Measurements from ENCODE around the gene NAT14. TPM values are rescaled to one million over a fixed set of nuclear protein-coding genes. Genes with fewer than 3 reads are reported as not detected.

NAT14 gene
- total RNA-seq, 1 donor from 2014 or later = 4.6 TPM

GRCh38 chr19:55467236-55468053 lies 17.5 kb upstream of the NAT14 start:
- ATAC-seq (peak; percentile 97), DNase-seq (ENCODE audit: low spot score) (peak; percentile 83)

- no peak for DNase-seq (ENCODE audit: low spot score)
- no peak for ATAC-seq
Measured at GRCh38 chr19:55468054-55468393, 17.0 kb upstream of the NAT14 start.

GRCh38 chr19:55471266-55471665 lies 13.7 kb upstream of the NAT14 start:
- ATAC-seq (no peak), DNase-seq (ENCODE audit: low spot score) (no peak)

GRCh38 chr19:55472463-55472862 lies 12.5 kb upstream of the NAT14 start:
- DNase-seq (ENCODE audit: low spot score) (no peak), ATAC-seq (no peak)

GRCh38 chr19:55473225-55474012 lies 11.6 kb upstream of the NAT14 start:
- DNase-seq (ENCODE audit: low spot score) (no peak), ATAC-seq (no peak)

GRCh38 chr19:55474269-55475265 lies 10.4 kb upstream of the NAT14 start:
- no peak for ATAC-seq
- no peak for DNase-seq (ENCODE audit: low spot score)

- peak; percentile 95 for ATAC-seq
- DNase-seq (ENCODE audit: low spot score) = peak; percentile 99
Measured at GRCh38 chr19:55476100-55476775, 8.8 kb upstream of the NAT14 start, which contains the start of gene ZNF628. ZNF628 (plus strand) TSS chr19:55476617; CDS start chr19:55479911, 3,294 bp downstream.

GRCh38 chr19:55477905-55478304 lies 7.1 kb upstream of the NAT14 start:
- ATAC-seq (no peak), DNase-seq (ENCODE audit: low spot score) (no peak)

- DNase-seq (ENCODE audit: low spot score) (no peak), ATAC-seq (no peak)
Measured at GRCh38 chr19:55478364-55478763, 6.6 kb upstream of the NAT14 start.

- ATAC-seq (no peak), DNase-seq (ENCODE audit: low spot score) (no peak)
Measured at GRCh38 chr19:55479045-55479444, 5.9 kb upstream of the NAT14 start.

- ATAC-seq (no peak), DNase-seq (ENCODE audit: low spot score) (no peak)
Measured at GRCh38 chr19:55479451-55480230, 5.3 kb upstream of the NAT14 start.

GRCh38 chr19:55481148-55481793 lies 3.7 kb upstream of the NAT14 start:
- no peak for DNase-seq (ENCODE audit: low spot score)
- ATAC-seq = no peak

- DNase-seq (ENCODE audit: low spot score) = no peak
- no peak for ATAC-seq
Measured at GRCh38 chr19:55481794-55482155, 3.2 kb upstream of the NAT14 start.

- ATAC-seq = no peak
- no peak for DNase-seq (ENCODE audit: low spot score)
Measured at GRCh38 chr19:55482156-55482961, 2.6 kb upstream of the NAT14 start.

- DNase-seq (ENCODE audit: low spot score) (no peak), ATAC-seq (no peak)
Measured at GRCh38 chr19:55482967-55483705, 1.9 kb upstream of the NAT14 start.

- no peak for ATAC-seq
- DNase-seq (ENCODE audit: low spot score) = no peak
Measured at GRCh38 chr19:55483706-55484592, 1.0 kb upstream of the NAT14 start.
